OCI-LY3 (cell line): ENCODE results near the gene MT1M.
A peak's percentile ranks its signal among the peaks of the same experiment; 100 is the strongest.
"Not testable (repeated sequence)": the region's sequence is repeated elsewhere in the genome, so short reads cannot be mapped to it uniquely, and the experiment has no call there.

Source experiments
- H2AFZ ChIP-seq: fragments of 200-600, 300-600 bp; shearing (Covaris generic); 2 replicates; pipeline ENCODE4 v1.6.0; 2014; ENCODE audit warnings: antibody characterized with exemption, low read depth, low read length
- H3K27ac ChIP-seq: fragments of 200-600, 300-600 bp; sonication (generic); 2 replicates; pipeline ENCODE4 v1.5.1; 2014; ENCODE audit warnings: mild to moderate bottlenecking, low read length, moderate library complexity, mixed read lengths
- H3K27me3 ChIP-seq: fragments of 200-600, 300-600 bp; sonication (generic); 2 replicates; pipeline ENCODE4 v1.6.1; 2014; ENCODE audit warnings: low read depth, low read length, mixed read lengths
- H3K36me3 ChIP-seq: fragments of 200-600, 300-600 bp; sonication (generic); replicated peaks from 2 replicates; pipeline ENCODE3; 2014; ENCODE audit warnings: low read depth, low read length, mixed read lengths
- H3K4me1 ChIP-seq: fragments of 300-600, 200-600 bp; sonication (generic); 2 replicates; pipeline ENCODE4 v1.6.1; 2014; ENCODE audit warnings: low read length, mixed read lengths
- H3K4me2 ChIP-seq: fragments of 200-600, 300-600 bp; sonication (generic); 2 replicates; pipeline ENCODE4 v1.6.1; 2014; ENCODE audit warnings: low read length, mixed read lengths
- H3K4me3 ChIP-seq: fragments of 300-600, 200-600 bp; sonication (generic); 2 replicates; pipeline ENCODE4 v1.5.1; 2014; ENCODE audit warnings: antibody characterized with exemption, mild to moderate bottlenecking, low read length, moderate library complexity
- H3K79me2 ChIP-seq: fragments of 300-600, 200-600 bp; shearing (Covaris generic); 2 replicates; pipeline ENCODE4 v1.6.1; 2014; ENCODE audit warnings: mild to moderate bottlenecking, low read length, mixed read lengths
- H3K9ac ChIP-seq: fragments of 300-600, 200-600 bp; shearing (Covaris generic); 2 replicates; pipeline ENCODE4 v1.6.0; 2014; ENCODE audit warnings: mild to moderate bottlenecking, low read length, moderate library complexity
- H3K9me3 ChIP-seq: fragments of 200-600, 300-600 bp; shearing (Covaris generic); 2 replicates; pipeline ENCODE4 v1.6.1; 2014; ENCODE audit warnings: low read length, mixed read lengths; ENCODE audit not compliant: insufficient read depth
- H4K20me1 ChIP-seq: fragments of 200-600, 300-600 bp; sonication (generic); 2 replicates; pipeline ENCODE4 v1.6.1; 2016; ENCODE audit warnings: low read length, mixed read lengths; ENCODE audit not compliant: insufficient read depth
- EZH2phosphoT487 ChIP-seq: fragments of 200-600 bp; shearing (Covaris generic); IDR thresholded peaks from 2 replicates; pipeline ENCODE4 v1.6.1; 2018; ENCODE audit warnings: antibody characterized with exemption, mixed run types, low read depth
- TF ChIP-seq, protein P1 (sequence below): fragments of 200-600, 300-600 bp; sonication (generic); IDR thresholded peaks from 2 replicates; pipeline ENCODE4 v1.5.1; 2014; ENCODE audit warnings: antibody characterized with exemption, low read length, low read depth

The MT1M gene

DNA sequence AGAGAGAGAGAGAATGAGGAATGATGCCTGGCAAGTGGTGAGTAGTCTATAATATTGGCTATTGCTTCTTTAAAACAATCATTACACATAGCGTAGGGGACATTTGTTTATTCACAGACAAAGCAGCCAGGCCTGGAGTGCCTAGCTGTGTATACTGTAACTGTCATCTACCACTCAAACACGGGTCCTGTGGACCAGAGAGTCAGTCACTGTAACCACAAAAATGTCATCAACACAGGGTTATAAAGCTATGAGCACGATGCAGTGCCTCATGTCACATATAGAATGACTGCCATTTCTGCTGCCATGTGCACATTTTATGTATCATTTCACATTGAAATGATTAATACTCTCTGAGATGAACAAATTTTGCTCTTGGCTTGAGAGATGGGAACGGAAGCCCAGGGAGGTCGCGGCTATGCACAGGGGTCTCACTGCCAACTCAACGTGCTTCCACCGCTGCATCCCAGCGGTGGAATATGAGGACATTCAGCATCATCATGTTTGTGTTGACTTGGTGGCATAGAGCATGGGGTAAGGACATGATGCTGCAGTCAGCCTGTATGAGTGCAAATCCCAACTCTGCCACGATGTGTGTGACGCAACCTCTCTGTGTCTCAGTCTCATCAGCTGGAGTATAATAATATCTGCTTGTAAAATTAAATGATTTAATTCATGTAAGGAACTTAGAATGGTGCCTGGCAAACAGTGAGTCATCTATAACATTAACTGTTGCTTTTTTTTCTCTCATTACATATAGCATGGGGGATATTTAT lies 40.5 kb downstream of the MT1M start:
- H3K9ac ChIP-seq: no peak overlapping the region
- no peaks in the 10 kb centered on the region for H3K9me3 ChIP-seq
- peaks cover 32% of the 10 kb centered on the region for H3K27me3 ChIP-seq
- no peak overlapping the region for H2AFZ ChIP-seq
- H3K4me2 ChIP-seq: no peak overlapping the region
- TF ChIP-seq, protein P1, sequence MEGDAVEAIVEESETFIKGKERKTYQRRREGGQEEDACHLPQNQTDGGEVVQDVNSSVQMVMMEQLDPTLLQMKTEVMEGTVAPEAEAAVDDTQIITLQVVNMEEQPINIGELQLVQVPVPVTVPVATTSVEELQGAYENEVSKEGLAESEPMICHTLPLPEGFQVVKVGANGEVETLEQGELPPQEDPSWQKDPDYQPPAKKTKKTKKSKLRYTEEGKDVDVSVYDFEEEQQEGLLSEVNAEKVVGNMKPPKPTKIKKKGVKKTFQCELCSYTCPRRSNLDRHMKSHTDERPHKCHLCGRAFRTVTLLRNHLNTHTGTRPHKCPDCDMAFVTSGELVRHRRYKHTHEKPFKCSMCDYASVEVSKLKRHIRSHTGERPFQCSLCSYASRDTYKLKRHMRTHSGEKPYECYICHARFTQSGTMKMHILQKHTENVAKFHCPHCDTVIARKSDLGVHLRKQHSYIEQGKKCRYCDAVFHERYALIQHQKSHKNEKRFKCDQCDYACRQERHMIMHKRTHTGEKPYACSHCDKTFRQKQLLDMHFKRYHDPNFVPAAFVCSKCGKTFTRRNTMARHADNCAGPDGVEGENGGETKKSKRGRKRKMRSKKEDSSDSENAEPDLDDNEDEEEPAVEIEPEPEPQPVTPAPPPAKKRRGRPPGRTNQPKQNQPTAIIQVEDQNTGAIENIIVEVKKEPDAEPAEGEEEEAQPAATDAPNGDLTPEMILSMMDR: no peak
- no peak for TF ChIP-seq EZH2phosphoT487
- no peaks in the 10 kb centered on the region for H3K4me1 ChIP-seq
- no peak overlapping the region for H3K27ac ChIP-seq
- no peaks in the 10 kb centered on the region for H4K20me1 ChIP-seq
- no peak overlapping the region for H3K4me3 ChIP-seq
- H3K79me2 ChIP-seq: no peaks in the 10 kb centered on the region
- H3K36me3 ChIP-seq: no peaks in the 10 kb centered on the region

DNA sequence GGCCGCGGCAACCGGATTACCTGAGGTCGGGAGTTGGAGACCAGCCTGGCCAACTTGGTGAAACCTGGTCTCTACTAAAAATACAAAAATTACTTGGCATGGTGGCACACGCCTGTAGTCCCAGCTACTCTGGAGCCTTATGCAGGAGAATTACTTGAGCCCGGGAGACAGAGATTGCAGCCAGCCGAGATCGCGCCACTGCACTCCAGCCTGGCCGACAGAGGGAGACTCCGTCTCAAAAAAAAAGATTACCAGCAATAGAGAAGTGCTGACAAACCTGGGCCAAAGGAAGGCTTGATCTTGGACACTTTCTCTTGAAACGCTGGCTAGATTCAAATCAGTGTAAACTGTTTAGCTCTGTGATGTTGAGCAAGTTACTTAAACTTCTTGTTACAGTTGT lies 41.5 kb downstream of the MT1M start:
- no peak overlapping the region for H3K4me3 ChIP-seq
- peaks cover 30% of the 10 kb centered on the region for H3K27me3 ChIP-seq
- H3K4me1 ChIP-seq: no peaks in the 10 kb centered on the region
- no peak overlapping the region for H3K9ac ChIP-seq
- H4K20me1 ChIP-seq: no peaks in the 10 kb centered on the region
- no peak overlapping the region for H3K4me2 ChIP-seq
- H2AFZ ChIP-seq: no peak overlapping the region
- no peaks in the 10 kb centered on the region for H3K9me3 ChIP-seq
- H3K27ac ChIP-seq: no peak overlapping the region
- no peaks in the 10 kb centered on the region for H3K79me2 ChIP-seq
- no peaks in the 10 kb centered on the region for H3K36me3 ChIP-seq
- no peak for TF ChIP-seq EZH2phosphoT487
- TF ChIP-seq, protein P1: peak; percentile 46

DNA sequence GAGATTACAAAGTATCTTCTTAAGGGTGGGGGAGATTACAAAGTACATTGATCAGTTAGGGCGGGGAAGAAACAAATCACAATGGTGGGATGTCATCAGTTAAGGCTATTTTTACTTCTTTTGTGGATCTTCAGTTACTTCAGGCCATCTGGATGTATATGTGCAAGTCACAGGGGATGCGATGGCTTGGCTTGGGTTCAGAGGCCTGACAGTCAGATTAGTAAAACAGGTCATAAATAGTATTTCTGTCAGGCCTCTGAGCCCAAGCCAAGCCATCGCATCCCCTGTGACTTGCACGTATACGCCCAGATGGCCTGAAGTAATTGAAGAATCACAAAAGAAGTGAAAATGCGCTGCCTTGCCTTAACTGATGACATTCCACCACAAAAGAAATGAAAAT lies 42.1 kb downstream of the MT1M start:
- not testable (repeated sequence) for H3K4me2 ChIP-seq, H3K9me3 ChIP-seq, H3K4me3 ChIP-seq, H3K27ac ChIP-seq, H3K36me3 ChIP-seq, H4K20me1 ChIP-seq, H2AFZ ChIP-seq, H3K9ac ChIP-seq, H3K4me1 ChIP-seq, H3K79me2 ChIP-seq
- peaks cover 25% of the 10 kb centered on the region for H3K27me3 ChIP-seq

DNA sequence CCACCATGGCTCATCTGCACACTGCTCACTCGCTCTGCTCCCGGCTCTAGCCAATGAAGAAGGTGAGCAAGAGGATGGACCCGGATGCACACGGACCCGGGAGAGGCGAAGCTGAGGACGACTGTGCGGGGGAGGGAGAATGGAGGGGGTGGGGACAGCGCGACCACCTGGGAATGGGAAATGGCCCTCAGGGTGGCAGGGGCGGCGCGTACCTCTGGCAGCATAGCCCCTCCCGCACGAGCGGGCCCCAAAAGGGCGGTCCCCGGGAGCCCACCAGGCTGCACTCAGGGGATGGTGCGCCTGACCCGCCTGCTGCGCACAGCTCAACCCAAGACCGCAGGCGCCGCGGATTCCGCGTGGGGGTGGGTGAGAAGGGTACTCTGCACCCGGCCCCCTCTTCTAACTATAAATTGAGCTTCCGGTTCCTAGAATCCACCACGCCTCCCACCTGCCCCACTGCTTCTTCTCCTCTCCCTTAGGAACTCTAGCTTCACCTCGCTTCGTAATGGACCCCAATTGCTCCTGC lies 43.3 kb downstream of the MT1M start:
- H3K4me1 ChIP-seq: no peaks in the 10 kb centered on the region
- H3K27me3 ChIP-seq: peaks cover 13% of the 10 kb centered on the region; the same call in 1 of the 2 replicates
- H3K36me3 ChIP-seq: no peaks in the 10 kb centered on the region
- no peak overlapping the region for H2AFZ ChIP-seq
- no peaks in the 10 kb centered on the region for H4K20me1 ChIP-seq
- peak overlapping the region; percentile 58 for H3K4me3 ChIP-seq
- no peaks in the 10 kb centered on the region for H3K9me3 ChIP-seq
- H3K79me2 ChIP-seq: no peaks in the 10 kb centered on the region
- no peak overlapping the region for H3K27ac ChIP-seq
- TF ChIP-seq, protein P1: no peak
- no peak for TF ChIP-seq EZH2phosphoT487
- H3K9ac ChIP-seq: no peak overlapping the region
- H3K4me2 ChIP-seq: peak overlapping the region; percentile 47
